PC-9 (cell line): ENCODE results near the gene MIX23.

Experiments
- EZH2 ChIP-seq: fragments of 200-600 bp; sonication (generic); IDR thresholded peaks from 2 replicates; pipeline ENCODE4 v1.8.0; 2017; ENCODE audit warnings: antibody characterized with exemption, low read depth
- TF ChIP-seq, protein P1 (sequence below): fragments of 200-600 bp; sonication (generic); conservative IDR thresholded peaks from 2 replicates; pipeline ENCODE4 v1.6.1; 2017; ENCODE audit warnings: mixed run types, antibody characterized with exemption, mild to moderate bottlenecking, moderate library complexity

DNA sequence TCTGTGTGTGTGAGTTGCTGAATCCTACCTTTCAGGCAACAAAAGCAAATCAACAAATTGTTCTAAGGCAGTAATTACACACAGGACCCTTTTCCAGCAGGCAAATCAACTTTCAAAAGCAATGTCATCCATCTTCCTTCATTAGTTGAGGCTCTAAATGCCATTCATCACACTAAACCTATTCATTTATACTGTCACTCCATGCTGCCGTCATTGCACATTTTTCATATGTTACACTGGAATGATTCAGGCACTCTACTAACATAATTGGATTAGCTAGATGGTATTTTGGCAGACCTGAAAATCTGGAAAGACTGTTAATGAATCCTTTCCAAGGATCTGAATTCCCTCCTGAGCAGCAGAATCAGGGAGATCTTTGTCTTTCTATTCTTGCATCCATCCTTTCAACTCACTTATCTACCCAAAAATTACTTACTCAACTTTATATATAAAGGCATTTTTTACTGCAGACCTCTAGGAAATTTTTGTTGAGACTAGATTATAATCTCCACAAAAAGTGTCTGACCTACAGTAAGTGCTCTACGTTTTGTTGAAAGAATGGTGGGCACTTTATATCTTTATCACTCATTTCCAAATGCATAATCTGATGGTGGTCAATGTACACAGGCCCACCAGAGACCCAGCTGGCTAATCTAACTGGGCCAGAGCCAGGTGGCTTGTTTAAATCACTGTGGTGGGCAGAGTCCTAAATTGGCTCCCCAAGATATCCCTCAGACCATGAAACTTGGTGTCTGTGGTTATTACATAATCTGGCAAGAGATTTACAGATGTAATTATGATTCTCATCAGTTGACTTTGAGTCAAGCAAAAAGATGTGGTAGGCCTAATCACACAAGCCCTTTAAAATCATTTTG is 25.0 kb downstream of the MIX23 start:
- TF ChIP-seq, protein P1, sequence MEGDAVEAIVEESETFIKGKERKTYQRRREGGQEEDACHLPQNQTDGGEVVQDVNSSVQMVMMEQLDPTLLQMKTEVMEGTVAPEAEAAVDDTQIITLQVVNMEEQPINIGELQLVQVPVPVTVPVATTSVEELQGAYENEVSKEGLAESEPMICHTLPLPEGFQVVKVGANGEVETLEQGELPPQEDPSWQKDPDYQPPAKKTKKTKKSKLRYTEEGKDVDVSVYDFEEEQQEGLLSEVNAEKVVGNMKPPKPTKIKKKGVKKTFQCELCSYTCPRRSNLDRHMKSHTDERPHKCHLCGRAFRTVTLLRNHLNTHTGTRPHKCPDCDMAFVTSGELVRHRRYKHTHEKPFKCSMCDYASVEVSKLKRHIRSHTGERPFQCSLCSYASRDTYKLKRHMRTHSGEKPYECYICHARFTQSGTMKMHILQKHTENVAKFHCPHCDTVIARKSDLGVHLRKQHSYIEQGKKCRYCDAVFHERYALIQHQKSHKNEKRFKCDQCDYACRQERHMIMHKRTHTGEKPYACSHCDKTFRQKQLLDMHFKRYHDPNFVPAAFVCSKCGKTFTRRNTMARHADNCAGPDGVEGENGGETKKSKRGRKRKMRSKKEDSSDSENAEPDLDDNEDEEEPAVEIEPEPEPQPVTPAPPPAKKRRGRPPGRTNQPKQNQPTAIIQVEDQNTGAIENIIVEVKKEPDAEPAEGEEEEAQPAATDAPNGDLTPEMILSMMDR: no peak
- TF ChIP-seq EZH2: no peak
